Measurements from ENCODE around the gene NRIP1. TPM values are rescaled to one million over a fixed set of nuclear protein-coding genes. Genes with fewer than 3 reads are reported as not detected.

The NRIP1 gene
- total RNA-seq, 1 experiment from 2014 or later: 29.6 TPM

DNA sequence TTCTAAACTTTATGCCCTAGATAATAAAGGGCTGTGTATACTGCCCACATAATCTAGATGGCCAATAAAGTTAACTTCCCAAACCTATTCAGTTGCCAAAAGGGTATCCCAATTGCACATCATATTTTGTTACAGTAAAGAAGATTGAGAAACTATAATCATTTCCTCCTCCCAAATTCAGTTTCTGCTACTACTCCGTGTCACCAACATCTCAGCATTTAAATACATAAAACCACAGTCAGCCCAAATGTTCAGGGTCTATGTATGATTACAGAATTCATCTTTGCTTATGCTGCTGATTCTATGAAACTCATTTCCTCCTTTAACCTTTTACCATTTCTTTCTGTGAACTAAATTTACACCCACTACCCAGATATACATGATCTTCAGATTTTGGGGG lies 28.6 kb downstream of the NRIP1 start:
- Histone ChIP-seq H3K9ac (ENCODE audit: low read length) (no peak overlapping the region), H3K27ac (ENCODE audit: low read depth, low read length) (no peak overlapping the region), H2AFZ (ENCODE audit: low read depth, low read length, poor library complexity, severe bottlenecking) (no peak overlapping the region), H3K4me2 (ENCODE audit: low read length) (no peak overlapping the region), H3K36me3 (ENCODE audit: control insufficient read depth in 1 of 2, insufficient read depth in 2 of 2, low read length in 2 of 2) (peaks cover 0 to 4% of the 10 kb centered on the region in 2 experiments; a peak in 1 of 4 replicates), H3K9me3 (ENCODE audit: control insufficient read depth in 1 of 2, insufficient read depth in 1 of 2, low read depth in 1 of 2, low read length in 2 of 2) (peaks cover 0 to 2% of the 10 kb centered on the region in 2 experiments; a peak in 1 of 4 replicates), H3K27me3 (ENCODE audit: insufficient read depth, low read length) (no peaks in the 10 kb centered on the region), H3K9me2 (ENCODE audit: insufficient read depth) (no peaks in the 10 kb centered on the region), H4K20me1 (ENCODE audit: insufficient read depth) (no peaks in the 10 kb centered on the region), H3K4me1 (ENCODE audit: control insufficient read depth in 1 of 2, insufficient read depth in 2 of 2, low read length in 2 of 2) (peaks cover 4 to 6% of the 10 kb centered on the region in 2 experiments; a peak in 2 of 4 replicates), H3K4me3 (replicated peaks in 1 of 2; ENCODE audit: low read depth in 1 of 2, low read length in 2 of 2) (no peak overlapping the region), H3K79me2 (ENCODE audit: insufficient read depth, low read length) (peaks cover 91% of the 10 kb centered on the region)
- no peak for ATAC-seq
- TF ChIP-seq SIN3A (IDR thresholded peaks at IDR 0.05; ENCODE audit: low read depth) (no peak), RAD21 (IDR thresholded peaks at IDR 0.05; ENCODE audit: low read depth) (no peak), POLR2AphosphoS5 (IDR thresholded peaks at IDR 0.05; ENCODE audit: low read depth, low read length) (no peak), SP1 (IDR thresholded peaks at IDR 0.05; ENCODE audit: low read depth) (no peak), POLR2A (IDR thresholded peaks at IDR 0.05; ENCODE audit: borderline replicate concordance, extremely low read depth, insufficient read depth, insufficient read length) (no peak)
- ChIA-PET CTCF (no interaction called here), POLR2A (no interaction called here), RAD21 (ENCODE audit: low non-redundant PET in 1 of 2, low total read pairs in 2 of 2, uncharacterized antibody in 2 of 2, unreplicated experiment in 2 of 2) (no interaction called here)
- no peak for DNase-seq (ENCODE audit: low read depth, low spot score)
- intact Hi-C loops (cut with micrococcal nuclease): no loop called here
- no TSS peak for BruUV-seq (replicated peaks)

GRCh38 chr21:15034126-15034853 lies 30.5 kb downstream of the NRIP1 start:
- intact Hi-C loops (cut with micrococcal nuclease): no loop called here
- Histone ChIP-seq H2AFZ (ENCODE audit: low read depth, low read length, poor library complexity, severe bottlenecking) (no peak overlapping the region), H3K27me3 (ENCODE audit: insufficient read depth, low read length) (no peaks in the 10 kb centered on the region), H3K9me2 (ENCODE audit: insufficient read depth) (no peaks in the 10 kb centered on the region), H3K79me2 (ENCODE audit: insufficient read depth, low read length) (peaks cover 85% of the 10 kb centered on the region), H3K9ac (ENCODE audit: low read length) (no peak overlapping the region), H3K4me1 (ENCODE audit: control insufficient read depth in 1 of 2, insufficient read depth in 2 of 2, low read length in 2 of 2) (peaks cover 4 to 6% of the 10 kb centered on the region in 2 experiments; a peak in 2 of 4 replicates), H4K20me1 (ENCODE audit: insufficient read depth) (no peaks in the 10 kb centered on the region), H3K4me2 (ENCODE audit: low read length) (no peak overlapping the region), H3K9me3 (ENCODE audit: control insufficient read depth in 1 of 2, insufficient read depth in 1 of 2, low read depth in 1 of 2, low read length in 2 of 2) (no peaks in the 10 kb centered on the region; a peak in 1 of 4 replicates), H3K36me3 (ENCODE audit: control insufficient read depth in 1 of 2, insufficient read depth in 2 of 2, low read length in 2 of 2) (no peaks in the 10 kb centered on the region), H3K4me3 (replicated peaks in 1 of 2; ENCODE audit: low read depth in 1 of 2, low read length in 2 of 2) (no peak overlapping the region), H3K27ac (ENCODE audit: low read depth, low read length) (no peak overlapping the region)
- ChIA-PET RAD21 (ENCODE audit: low non-redundant PET in 1 of 2, low total read pairs in 2 of 2, uncharacterized antibody in 2 of 2, unreplicated experiment in 2 of 2) (no interaction called here), POLR2A (no interaction called here), CTCF (no interaction called here)
- ATAC-seq (no peak), DNase-seq (ENCODE audit: low read depth, low spot score) (no peak)
- TF ChIP-seq SP1 (IDR thresholded peaks at IDR 0.05; ENCODE audit: low read depth) (no peak), SRF (IDR thresholded peaks at IDR 0.05; ENCODE audit: low read depth) (no peak), CEBPB (IDR thresholded peaks at IDR 0.05; ENCODE audit: low read depth) (no peak), EZH2 (IDR thresholded peaks at IDR 0.05) (no peak), RAD21 (IDR thresholded peaks at IDR 0.05; ENCODE audit: low read depth) (no peak), POLR2A (IDR thresholded peaks at IDR 0.05; ENCODE audit: borderline replicate concordance, extremely low read depth, insufficient read depth, insufficient read length) (no peak), SIN3A (IDR thresholded peaks at IDR 0.05; ENCODE audit: low read depth) (no peak), EGR1 (IDR thresholded peaks at IDR 0.05; ENCODE audit: low read depth) (no peak), ZNF274 (IDR thresholded peaks at IDR 0.05; ENCODE audit: low read depth, low read length) (no peak), FOSL1 (IDR thresholded peaks at IDR 0.05; ENCODE audit: low read depth) (no peak), CBX3 (IDR thresholded peaks at IDR 0.05; ENCODE audit: low read depth) (no peak), MAX (IDR thresholded peaks at IDR 0.05) (no peak), EZH2phosphoT487 (IDR thresholded peaks at IDR 0.05; ENCODE audit: borderline replicate concordance) (no peak)
- TF ChIP-seq, protein P1, sequence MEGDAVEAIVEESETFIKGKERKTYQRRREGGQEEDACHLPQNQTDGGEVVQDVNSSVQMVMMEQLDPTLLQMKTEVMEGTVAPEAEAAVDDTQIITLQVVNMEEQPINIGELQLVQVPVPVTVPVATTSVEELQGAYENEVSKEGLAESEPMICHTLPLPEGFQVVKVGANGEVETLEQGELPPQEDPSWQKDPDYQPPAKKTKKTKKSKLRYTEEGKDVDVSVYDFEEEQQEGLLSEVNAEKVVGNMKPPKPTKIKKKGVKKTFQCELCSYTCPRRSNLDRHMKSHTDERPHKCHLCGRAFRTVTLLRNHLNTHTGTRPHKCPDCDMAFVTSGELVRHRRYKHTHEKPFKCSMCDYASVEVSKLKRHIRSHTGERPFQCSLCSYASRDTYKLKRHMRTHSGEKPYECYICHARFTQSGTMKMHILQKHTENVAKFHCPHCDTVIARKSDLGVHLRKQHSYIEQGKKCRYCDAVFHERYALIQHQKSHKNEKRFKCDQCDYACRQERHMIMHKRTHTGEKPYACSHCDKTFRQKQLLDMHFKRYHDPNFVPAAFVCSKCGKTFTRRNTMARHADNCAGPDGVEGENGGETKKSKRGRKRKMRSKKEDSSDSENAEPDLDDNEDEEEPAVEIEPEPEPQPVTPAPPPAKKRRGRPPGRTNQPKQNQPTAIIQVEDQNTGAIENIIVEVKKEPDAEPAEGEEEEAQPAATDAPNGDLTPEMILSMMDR (IDR thresholded peaks at IDR 0.05 in 2 of 3, conservative IDR thresholded peaks at IDR 0.05 in 1 of 3; ENCODE audit: borderline replicate concordance in 1 of 3, insufficient read depth in 1 of 3, low read depth in 2 of 3, low read length in 2 of 3): no peak
- TF ChIP-seq, protein P2, sequence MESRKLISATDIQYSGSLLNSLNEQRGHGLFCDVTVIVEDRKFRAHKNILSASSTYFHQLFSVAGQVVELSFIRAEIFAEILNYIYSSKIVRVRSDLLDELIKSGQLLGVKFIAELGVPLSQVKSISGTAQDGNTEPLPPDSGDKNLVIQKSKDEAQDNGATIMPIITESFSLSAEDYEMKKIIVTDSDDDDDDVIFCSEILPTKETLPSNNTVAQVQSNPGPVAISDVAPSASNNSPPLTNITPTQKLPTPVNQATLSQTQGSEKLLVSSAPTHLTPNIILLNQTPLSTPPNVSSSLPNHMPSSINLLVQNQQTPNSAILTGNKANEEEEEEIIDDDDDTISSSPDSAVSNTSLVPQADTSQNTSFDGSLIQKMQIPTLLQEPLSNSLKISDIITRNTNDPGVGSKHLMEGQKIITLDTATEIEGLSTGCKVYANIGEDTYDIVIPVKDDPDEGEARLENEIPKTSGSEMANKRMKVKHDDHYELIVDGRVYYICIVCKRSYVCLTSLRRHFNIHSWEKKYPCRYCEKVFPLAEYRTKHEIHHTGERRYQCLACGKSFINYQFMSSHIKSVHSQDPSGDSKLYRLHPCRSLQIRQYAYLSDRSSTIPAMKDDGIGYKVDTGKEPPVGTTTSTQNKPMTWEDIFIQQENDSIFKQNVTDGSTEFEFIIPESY (IDR thresholded peaks at IDR 0.05; ENCODE audit: extremely low read depth, insufficient replicate concordance, low read length): no peak
- no TSS peak for BruUV-seq (replicated peaks)

All from HCT116 (cell line).